DOHH2 (cell line): ENCODE measurements around the gene SMIM33.

Experiments used
- EZH2phosphoT487 ChIP-seq: fragments of 200-600 bp; sonication (generic); IDR thresholded peaks from 2 replicates; pipeline ENCODE4 v1.6.1; 2017; ENCODE audit warnings: borderline replicate concordance, mild to moderate bottlenecking, antibody characterized with exemption, low read length, moderate library complexity, mixed read lengths
- TF ChIP-seq, protein P1 (sequence below): fragments of 200-600 bp; sonication (generic); IDR thresholded peaks from one replicate; pipeline ENCODE4 v1.5.1; 2014; ENCODE audit warnings: antibody characterized with exemption, mild to moderate bottlenecking, low read depth, low read length; ENCODE audit not compliant: poor library complexity, severe bottlenecking

DNA sequence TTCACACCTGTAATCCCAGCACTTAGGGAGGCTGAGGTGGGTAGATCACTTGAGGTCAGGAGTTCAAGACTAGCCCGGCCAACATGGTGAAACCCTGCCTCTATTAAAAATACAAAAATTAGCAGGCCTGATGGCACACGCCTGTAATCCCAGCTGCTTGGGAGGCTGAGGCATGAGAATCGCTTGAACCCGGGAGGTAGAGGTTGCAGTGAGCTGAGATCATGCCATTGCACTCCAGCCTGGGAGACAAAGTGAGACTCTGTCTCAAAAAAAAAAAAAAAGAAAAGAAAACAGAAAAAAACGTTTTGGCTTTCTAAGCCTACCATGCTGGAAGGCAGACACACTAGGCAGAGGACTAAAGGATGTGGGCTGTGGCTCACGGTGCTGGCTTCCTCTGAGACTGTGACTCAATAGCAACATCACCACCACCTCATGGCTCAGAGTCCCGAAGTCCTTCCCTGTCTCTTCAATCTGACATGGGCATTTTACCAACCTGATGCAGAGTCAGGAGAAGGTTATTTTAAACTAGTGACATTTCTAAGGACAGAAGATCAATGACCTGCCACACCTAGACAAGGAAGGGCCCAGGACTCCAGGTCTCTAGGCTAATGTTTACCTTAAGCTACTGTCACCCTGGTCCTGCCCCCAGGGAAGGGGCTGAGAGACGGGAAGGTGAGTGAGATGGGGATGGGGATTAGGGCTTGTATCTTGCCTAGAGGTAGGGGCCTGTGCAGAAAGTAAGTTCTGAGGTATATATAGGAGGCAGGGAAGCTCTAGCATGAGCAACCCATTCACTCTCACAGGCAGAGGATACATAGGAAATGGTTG lies 12.0 kb upstream of the SMIM33 start:
- TF ChIP-seq, protein P1, sequence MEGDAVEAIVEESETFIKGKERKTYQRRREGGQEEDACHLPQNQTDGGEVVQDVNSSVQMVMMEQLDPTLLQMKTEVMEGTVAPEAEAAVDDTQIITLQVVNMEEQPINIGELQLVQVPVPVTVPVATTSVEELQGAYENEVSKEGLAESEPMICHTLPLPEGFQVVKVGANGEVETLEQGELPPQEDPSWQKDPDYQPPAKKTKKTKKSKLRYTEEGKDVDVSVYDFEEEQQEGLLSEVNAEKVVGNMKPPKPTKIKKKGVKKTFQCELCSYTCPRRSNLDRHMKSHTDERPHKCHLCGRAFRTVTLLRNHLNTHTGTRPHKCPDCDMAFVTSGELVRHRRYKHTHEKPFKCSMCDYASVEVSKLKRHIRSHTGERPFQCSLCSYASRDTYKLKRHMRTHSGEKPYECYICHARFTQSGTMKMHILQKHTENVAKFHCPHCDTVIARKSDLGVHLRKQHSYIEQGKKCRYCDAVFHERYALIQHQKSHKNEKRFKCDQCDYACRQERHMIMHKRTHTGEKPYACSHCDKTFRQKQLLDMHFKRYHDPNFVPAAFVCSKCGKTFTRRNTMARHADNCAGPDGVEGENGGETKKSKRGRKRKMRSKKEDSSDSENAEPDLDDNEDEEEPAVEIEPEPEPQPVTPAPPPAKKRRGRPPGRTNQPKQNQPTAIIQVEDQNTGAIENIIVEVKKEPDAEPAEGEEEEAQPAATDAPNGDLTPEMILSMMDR, result no peak
- no peak for TF ChIP-seq EZH2phosphoT487
